PC-3 (cell line): ENCODE data around the gene SDK1. TPM values are rescaled to one million over a fixed set of nuclear protein-coding genes. Genes with fewer than 3 reads are reported as not detected.

ENCODE experiments used
- ATAC-seq: fragments of 200-7000 bp; cut with Tn5 transposase; 2 replicates; pipeline ENCODE4 v1.9.1; 2020; ENCODE audit warnings: mild to moderate bottlenecking, moderate library complexity
- BruUV-seq: library from RNA; stranded (reverse); fragments of 400-500 nt; replicated peaks from 2 replicates; lab custom pipeline; 2021; lab: Mats Ljungman, UMichigan
- CTCF ChIA-PET: fragments of 300-600 bp; sonication (Branson Sonifier 250); formaldehyde crosslinking; loops from one replicate; lab custom pipeline; 2022; ENCODE audit warnings: antibody characterized with exemption; lab: Charles Lee
- POLR2A ChIA-PET: fragments of 300-600 bp; sonication (Branson Sonifier 250); formaldehyde crosslinking; loops from one replicate; lab custom pipeline; 2022; ENCODE audit warnings: antibody characterized with exemption; ENCODE audit not compliant: unreplicated experiment; lab: Charles Lee
- DNase-seq: peaks from one replicate; pipeline ENCODE4 v3.0.0-alpha.2; 2015
- H2AFZ ChIP-seq: fragments of 300-600 bp; sonication (generic); 2 replicates; pipeline ENCODE4 v1.6.0; 2016; ENCODE audit warnings: antibody characterized with exemption, low read length
- H3F3A ChIP-seq: fragments of 300-600 bp; sonication (generic); one replicate; pipeline ENCODE4 v1.6.0; 2017; ENCODE audit warnings: antibody characterized with exemption, low read length, control low read depth, mild to moderate bottlenecking; ENCODE audit not compliant: unreplicated experiment
- H3K27ac ChIP-seq: fragments of 300-600 bp; sonication (generic); 2 replicates; pipeline ENCODE4 v1.5.1; 2016; ENCODE audit warnings: mild to moderate bottlenecking, low read length
- H3K27me3 ChIP-seq: fragments of 300-600 bp; sonication (generic); 2 replicates; pipeline ENCODE4 v1.6.1; 2016; ENCODE audit warnings: low read length, mixed read lengths
- H3K36me3 ChIP-seq: fragments of 300-600 bp; sonication (generic); 2 replicates; pipeline ENCODE4 v1.6.1; 2016; ENCODE audit warnings: low read depth, mixed run types, low read length, mixed read lengths
- H3K4me1 ChIP-seq: fragments of 300-600 bp; sonication (generic); 2 replicates; pipeline ENCODE4 v1.5.1; 2016; ENCODE audit warnings: low read length; ENCODE audit not compliant: insufficient read depth
- H3K4me2 ChIP-seq: fragments of 300-600 bp; sonication (generic); 2 replicates; pipeline ENCODE4 v1.6.0; 2016; ENCODE audit warnings: low read length
- H3K4me3 ChIP-seq: fragments of 300-600 bp; sonication (generic); 2 replicates; pipeline ENCODE4 v1.5.1; 2016; ENCODE audit warnings: mild to moderate bottlenecking, low read length, mixed read lengths
- H3K79me2 ChIP-seq: fragments of 300-600 bp; sonication (generic); 2 replicates; pipeline ENCODE4 v1.6.1; 2017; ENCODE audit warnings: low read length, mixed read lengths
- H3K9ac ChIP-seq: fragments of 300-600 bp; sonication (generic); 2 replicates; pipeline ENCODE4 v1.6.0; 2016; ENCODE audit warnings: mild to moderate bottlenecking, low read length
- H3K9me2 ChIP-seq: fragments of 300-600 bp; sonication (generic); replicated peaks from 2 replicates; pipeline ENCODE4 v1.6.1; 2016; ENCODE audit warnings: mixed run types, low read length, mixed read lengths
- H3K9me3 ChIP-seq: fragments of 300-600 bp; sonication (generic); 2 replicates; pipeline ENCODE4 v1.6.1; 2016; ENCODE audit warnings: low read length, mixed read lengths
- H4K20me1 ChIP-seq: fragments of 300-600 bp; sonication (generic); 2 replicates; pipeline ENCODE4 v1.6.1; 2016; ENCODE audit warnings: low read length, mixed read lengths
- CTCF ChIP-seq: fragments of 300-600 bp; sonication (generic); conservative IDR thresholded peaks from 2 replicates; pipeline ENCODE4 v1.5.1; 2017; ENCODE audit warnings: antibody characterized with exemption, low read depth, mild to moderate bottlenecking, low read length
- EZH2 ChIP-seq: fragments of 300-600 bp; sonication (generic); IDR thresholded peaks from one replicate; pipeline ENCODE4 v1.6.1; 2017; ENCODE audit warnings: antibody characterized with exemption, mild to moderate bottlenecking, low read length; ENCODE audit not compliant: unreplicated experiment
- EZH2phosphoT487 ChIP-seq: fragments of 300-600 bp; sonication (generic); IDR thresholded peaks from 2 replicates; pipeline ENCODE4 v1.6.1; 2018; ENCODE audit warnings: mild to moderate bottlenecking, antibody characterized with exemption, low read length, borderline replicate concordance
- intact Hi-C: fragments of 100-400 bp; cut with micrococcal nuclease; formaldehyde crosslinking; loops from 2 replicates; pipeline ENCODE4 v1.9.0; 2023
- total RNA-seq: library from RNA; depleted of rRNA; stranded (reverse); fragments of >200 nt; gene quantifications from 2 replicates; pipeline ENCODE4 v1.2.3, GENCODE V29; 2014

SDK1 gene
- total RNA-seq, 1 experiment from 2014 or later = 2.8 TPM

GRCh38 chr7:4222676-4223075 is 921.6 kb downstream of the SDK1 start:
- TF ChIP-seq EZH2 = no peak
- no peak for TF ChIP-seq CTCF
- no peak for TF ChIP-seq EZH2phosphoT487
- Histone ChIP-seq H3K4me2 (no peak overlapping the region), H2AFZ (no peak overlapping the region), H3F3A (no peaks in the 10 kb centered on the region), H3K4me3 (no peak overlapping the region), H4K20me1 (no peaks in the 10 kb centered on the region), H3K9me2 (no peaks in the 10 kb centered on the region), H3K9ac (no peak overlapping the region), H3K27me3 (no peaks in the 10 kb centered on the region), H3K27ac (no peak overlapping the region), H3K79me2 (no peaks in the 10 kb centered on the region), H3K36me3 (no peaks in the 10 kb centered on the region), H3K4me1 (no peaks in the 10 kb centered on the region), H3K9me3 (no peaks in the 10 kb centered on the region)
- CTCF ChIA-PET = no interaction called here
- DNase-seq = no peak
- no TSS peak for BruUV-seq
- no peak for ATAC-seq
- intact Hi-C loops = no loop called here
- POLR2A ChIA-PET = no interaction called here

DNA sequence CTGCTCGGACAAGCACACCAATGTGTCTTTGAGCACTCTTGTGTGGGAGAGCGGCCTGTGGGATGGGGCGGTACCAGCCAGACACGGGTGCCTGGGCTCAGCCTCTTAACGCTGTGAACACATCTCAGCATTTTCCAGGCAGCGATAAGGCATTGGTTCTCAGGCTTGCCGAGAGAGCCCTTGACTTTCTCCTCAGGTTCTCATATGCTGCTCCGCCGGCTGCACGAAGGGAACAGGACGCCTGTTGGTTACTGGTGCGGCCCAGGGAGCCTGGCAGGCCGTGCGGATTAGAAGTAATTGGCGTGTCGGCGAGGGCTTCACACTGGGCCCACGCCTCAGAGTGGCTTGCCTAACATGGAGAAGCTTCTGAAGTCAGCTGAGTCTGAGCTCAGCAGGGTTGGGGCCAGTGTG is 924.3 kb downstream of the SDK1 start:
- ATAC-seq = no peak
- H2AFZ ChIP-seq = no peak overlapping the region
- no peaks in the 10 kb centered on the region for H3K9me3 ChIP-seq
- no peak overlapping the region for H3K4me2 ChIP-seq
- H3K4me1 ChIP-seq = no peaks in the 10 kb centered on the region
- H3K9me2 ChIP-seq = no peaks in the 10 kb centered on the region
- no peaks in the 10 kb centered on the region for H3K79me2 ChIP-seq
- no peaks in the 10 kb centered on the region for H3K27me3 ChIP-seq
- no TSS peak for BruUV-seq
- DNase-seq = no peak
- H3K36me3 ChIP-seq = no peaks in the 10 kb centered on the region
- ChIA-PET CTCF (no interaction called here), POLR2A (no interaction called here)
- no peaks in the 10 kb centered on the region for H4K20me1 ChIP-seq
- no peak for TF ChIP-seq CTCF
- no peak for TF ChIP-seq EZH2
- TF ChIP-seq EZH2phosphoT487 = no peak
- H3K9ac ChIP-seq = no peak overlapping the region
- H3K27ac ChIP-seq = no peak overlapping the region
- no peak overlapping the region for H3K4me3 ChIP-seq
- H3F3A ChIP-seq = no peaks in the 10 kb centered on the region
- intact Hi-C loops = no loop called here

- H3K4me2 ChIP-seq = no peak overlapping the region
- no TSS peak for BruUV-seq
- H3F3A ChIP-seq = no peaks in the 10 kb centered on the region
- DNase-seq (no peak), ATAC-seq (no peak)
- no peaks in the 10 kb centered on the region for H3K9me3 ChIP-seq
- H3K27ac ChIP-seq = no peak overlapping the region
- intact Hi-C loops = no loop called here
- H3K4me1 ChIP-seq = no peaks in the 10 kb centered on the region
- H3K79me2 ChIP-seq = no peaks in the 10 kb centered on the region
- TF ChIP-seq EZH2 (no peak), EZH2phosphoT487 (no peak), CTCF (no peak)
- ChIA-PET POLR2A (no interaction called here), CTCF (no interaction called here)
- no peaks in the 10 kb centered on the region for H4K20me1 ChIP-seq
- no peaks in the 10 kb centered on the region for H3K27me3 ChIP-seq
- no peak overlapping the region for H3K9ac ChIP-seq
- H3K9me2 ChIP-seq = no peaks in the 10 kb centered on the region
- H2AFZ ChIP-seq = no peak overlapping the region
- no peak overlapping the region for H3K4me3 ChIP-seq
- H3K36me3 ChIP-seq = no peaks in the 10 kb centered on the region
Measured at GRCh38 chr7:4225881-4226523, 925.0 kb downstream of the SDK1 start.
